HCT116 (cell line): ENCODE results near the gene TRPM1. TPM values are rescaled to one million over a fixed set of nuclear protein-coding genes. Genes with fewer than 3 reads are reported as not detected.

Experiments
- ATAC-seq: fragments of 200-7000 bp; cut with Tn5 transposase; 2 replicates; pipeline ENCODE4 v1.9.1; 2020; ENCODE audit warnings: mild to moderate bottlenecking, moderate library complexity
- BruUV-seq: library from RNA; stranded (reverse); fragments of 400-500 nt; replicated peaks from 2 replicates; lab custom pipeline; 2021; lab: Mats Ljungman, UMichigan
- CTCF ChIA-PET: fragments of 300-600 bp; sonication (Branson Sonifier 250); formaldehyde crosslinking; loops from one replicate; lab custom pipeline; 2021; ENCODE audit warnings: antibody characterized with exemption; lab: Charles Lee
- POLR2A ChIA-PET: fragments of 300-600, 350-600 bp; sonication (Branson Sonifier 250); formaldehyde crosslinking; loops from one replicate; lab custom pipeline; 2021; ENCODE audit warnings: antibody characterized with exemption; lab: Charles Lee
- RAD21 ChIA-PET, 2 experiments: fragments of 300-600 bp; sonication (Branson Sonifier 250); formaldehyde crosslinking; loops; one replicate each; lab custom pipeline; 2023; ENCODE audit warnings: low total read pairs in 2 of 2; ENCODE audit not compliant: uncharacterized antibody in 2 of 2, unreplicated experiment in 2 of 2, low non-redundant PET in 1 of 2; lab: Charles Lee
- DNase-seq: peaks from one replicate; pipeline ENCODE4 v3.0.0-alpha.2; 2010; ENCODE audit warnings: low read depth, low spot score
- H2AFZ ChIP-seq: fragments of 200-600 bp; shearing (Covaris generic), sonication (generic); 2 replicates; pipeline ENCODE4 v1.6.1; 2017; ENCODE audit warnings: low read depth, mixed run types, mixed read lengths, antibody characterized with exemption, low read length; ENCODE audit not compliant: poor library complexity, severe bottlenecking
- H3K27ac ChIP-seq: 2 replicates; pipeline ENCODE4 v1.5.1; 2012; ENCODE audit warnings: low read depth, low read length
- H3K27me3 ChIP-seq: fragments of 200-600 bp; sonication (generic); 2 replicates; pipeline ENCODE4 v1.6.1; 2016; ENCODE audit warnings: mixed run types, low read length, mixed read lengths; ENCODE audit not compliant: insufficient read depth
- H3K36me3 ChIP-seq, 2 experiments: fragments of 200-500 bp in 1 of 2; fragments of 200-600 bp in 1 of 2; sonication (Bioruptor generic) in 1 of 2; sonication (generic) in 1 of 2; 2 replicates each; pipeline versions ENCODE4 v1.5.1 to v1.6.1; 2014 to 2016; ENCODE audit warnings: low read length in 2 of 2, inconsistent platforms in 1 of 2, mixed read lengths in 1 of 2, mixed run types in 1 of 2; ENCODE audit not compliant: insufficient read depth in 2 of 2, control insufficient read depth in 1 of 2
- H3K4me1 ChIP-seq, 2 experiments: fragments of 200-600 bp in 1 of 2; sonication (generic) in 1 of 2; 2 replicates each; pipeline versions ENCODE4 v1.5.1 to v1.6.1; 2012 to 2017; ENCODE audit warnings: low read length in 2 of 2, inconsistent platforms in 1 of 2, mild to moderate bottlenecking in 1 of 2, mixed read lengths in 1 of 2, mixed run types in 1 of 2, moderate library complexity in 1 of 2; ENCODE audit not compliant: insufficient read depth in 2 of 2, control insufficient read depth in 1 of 2
- H3K4me2 ChIP-seq: fragments of 200-600 bp; sonication (generic); 2 replicates; pipeline ENCODE4 v1.6.1; 2017; ENCODE audit warnings: mixed run types, low read length, mixed read lengths
- H3K4me3 ChIP-seq, 2 experiments: fragments of 200-600 bp in 1 of 2; sonication (generic) in 1 of 2; replicated peaks in 1 of 2; 2 replicates each; pipeline ENCODE4 v1.5.1; 2011 to 2016; ENCODE audit warnings: low read length in 2 of 2, control low read depth in 1 of 2, low read depth in 1 of 2, mild to moderate bottlenecking in 1 of 2, mixed read lengths in 1 of 2, mixed run types in 1 of 2
- H3K79me2 ChIP-seq: fragments of 200-600 bp; sonication (generic); 2 replicates; pipeline ENCODE4 v1.6.1; 2017; ENCODE audit warnings: mild to moderate bottlenecking, mixed run types, low read length, moderate library complexity, mixed read lengths; ENCODE audit not compliant: insufficient read depth
- H3K9ac ChIP-seq: fragments of 200-600 bp; sonication (generic); 2 replicates; pipeline ENCODE4 v1.6.1; 2016; ENCODE audit warnings: low read length, mixed read lengths
- H3K9me2 ChIP-seq: fragments of 200-600 bp; sonication (generic), shearing (Covaris generic); 2 replicates; pipeline ENCODE4 v1.6.1; 2017; ENCODE audit warnings: mixed run types, mild to moderate bottlenecking, moderate library complexity; ENCODE audit not compliant: insufficient read depth
- H3K9me3 ChIP-seq, 2 experiments: fragments of 200-500 bp in 1 of 2; fragments of 200-600 bp in 1 of 2; sonication (Bioruptor generic) in 1 of 2; sonication (generic) in 1 of 2; 2 replicates each; pipeline ENCODE4 v1.6.1; 2014 to 2017; ENCODE audit warnings: low read length in 2 of 2, mixed read lengths in 2 of 2, inconsistent platforms in 1 of 2, low read depth in 1 of 2, mild to moderate bottlenecking in 1 of 2, mixed run types in 1 of 2, moderate library complexity in 1 of 2; ENCODE audit not compliant: control insufficient read depth in 1 of 2, insufficient read depth in 1 of 2
- H4K20me1 ChIP-seq: fragments of 200-600 bp; sonication (generic), shearing (Covaris generic); 2 replicates; pipeline ENCODE4 v1.6.1; 2017; ENCODE audit warnings: mixed run types, mild to moderate bottlenecking, moderate library complexity; ENCODE audit not compliant: insufficient read depth
- CBX3 ChIP-seq: IDR thresholded peaks from 2 replicates; pipeline ENCODE4 v1.6.1; 2012; ENCODE audit warnings: low read depth
- EGR1 ChIP-seq: IDR thresholded peaks from 2 replicates; pipeline ENCODE4 v1.6.1; 2012; ENCODE audit warnings: low read depth
- ELF1 ChIP-seq: IDR thresholded peaks from 2 replicates; pipeline ENCODE4 v1.6.1; 2012; ENCODE audit warnings: low read depth, borderline replicate concordance
- EZH2 ChIP-seq: fragments of 200-600 bp; sonication (generic); IDR thresholded peaks from 2 replicates; pipeline ENCODE4 v1.6.1; 2017; ENCODE audit warnings: antibody characterized with exemption, mixed run types
- EZH2phosphoT487 ChIP-seq: fragments of 200-600 bp; IDR thresholded peaks from 2 replicates; pipeline ENCODE4 v1.6.1; 2018; ENCODE audit warnings: antibody characterized with exemption, borderline replicate concordance
- FOSL1 ChIP-seq: IDR thresholded peaks from 2 replicates; pipeline ENCODE4 v1.6.1; 2012; ENCODE audit warnings: low read depth
- JUND ChIP-seq: IDR thresholded peaks from 2 replicates; pipeline ENCODE4 v1.6.1; 2012
- POLR2A ChIP-seq: IDR thresholded peaks from 2 replicates; pipeline ENCODE4 v1.7.0; 2011; ENCODE audit warnings: borderline replicate concordance; ENCODE audit not compliant: insufficient read depth, insufficient read length; ENCODE audit errors: extremely low read depth
- RAD21 ChIP-seq: IDR thresholded peaks from 2 replicates; pipeline ENCODE4 v1.6.1; 2012; ENCODE audit warnings: low read depth, mild to moderate bottlenecking
- SP1 ChIP-seq: IDR thresholded peaks from 2 replicates; pipeline ENCODE4 v1.6.1; 2012; ENCODE audit warnings: low read depth
- SRF ChIP-seq: IDR thresholded peaks from 2 replicates; pipeline ENCODE4 v1.6.1; 2012; ENCODE audit warnings: low read depth
- TCF7L2 ChIP-seq: IDR thresholded peaks from 2 replicates; pipeline ENCODE4 v1.7.0; 2011; ENCODE audit warnings: borderline replicate concordance, inconsistent platforms; ENCODE audit not compliant: insufficient read depth, insufficient read length; ENCODE audit errors: extremely low read depth
- ZNF274 ChIP-seq: fragments of 200-500 bp; sonication (Bioruptor generic); IDR thresholded peaks from 2 replicates; pipeline ENCODE4 v1.6.1; 2014; ENCODE audit warnings: mild to moderate bottlenecking, low read depth, low read length, inconsistent platforms
- intact Hi-C: fragments of 100-400 bp; cut with micrococcal nuclease; formaldehyde crosslinking; loops from 2 replicates; pipeline ENCODE4 v1.10.0; 2022
- total RNA-seq: library from RNA; stranded (reverse); gene quantifications from one replicate; pipeline ENCODE4 v1.2.1, GENCODE V29; 2021; ENCODE audit not compliant: unreplicated experiment
- TF ChIP-seq, protein P1 (sequence below): IDR thresholded peaks from 2 replicates; pipeline ENCODE4 v1.6.1; 2012
- TF ChIP-seq, protein P2 (sequence below): IDR thresholded peaks from 2 replicates; pipeline ENCODE4 v1.6.1; 2012; ENCODE audit warnings: low read depth

Gene TRPM1
- total RNA-seq, 1 experiment from 2014 or later: not detected

DNA sequence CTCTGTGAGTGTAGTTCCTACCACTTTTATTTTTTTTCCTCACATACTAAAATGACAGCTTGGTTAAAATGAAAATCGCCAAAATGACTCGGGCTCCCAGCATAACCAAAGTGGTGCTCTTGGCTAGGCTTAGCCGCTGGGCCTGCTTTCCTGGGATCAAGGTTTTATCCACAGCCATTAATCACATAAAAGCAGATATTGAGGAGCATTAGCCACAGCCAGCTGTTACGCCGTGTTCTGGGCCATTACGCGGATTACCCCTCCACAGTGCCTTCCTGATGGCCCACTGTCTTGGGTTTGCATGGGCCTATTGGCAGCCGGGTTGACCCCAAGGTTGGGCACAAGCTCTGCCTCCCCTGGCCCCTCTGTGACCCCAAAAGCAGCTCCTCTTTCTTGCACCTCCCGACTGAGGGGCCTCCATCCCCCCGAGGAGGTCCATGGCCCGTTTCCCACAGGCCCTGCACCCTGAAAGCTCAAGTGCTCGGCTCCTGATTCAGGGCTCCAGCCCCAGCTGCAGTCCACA, 30.4 kb upstream of the TRPM1 start:
- Histone ChIP-seq H3K4me1 (peaks cover 0 to 4% of the 10 kb centered on the region in 2 experiments; a peak in 3 of 4 replicates), H3K9me2 (no peaks in the 10 kb centered on the region), H3K36me3 (no peaks in the 10 kb centered on the region), H2AFZ (no peak overlapping the region), H3K9ac (no peak overlapping the region), H3K4me2 (no peak overlapping the region), H3K9me3 (no peaks in the 10 kb centered on the region), H4K20me1 (no peaks in the 10 kb centered on the region), H3K27me3 (no peaks in the 10 kb centered on the region), H3K27ac (no peak overlapping the region), H3K79me2 (no peaks in the 10 kb centered on the region), H3K4me3 (no peak overlapping the region)
- BruUV-seq: no TSS peak
- intact Hi-C loops: no loop called here
- ChIA-PET RAD21 (no interaction called here), POLR2A (no interaction called here), CTCF (no interaction called here)
- ATAC-seq: no peak
- TF ChIP-seq JUND (no peak), POLR2A (no peak), EGR1 (no peak), SRF (no peak), SP1 (no peak), EZH2phosphoT487 (no peak), CBX3 (no peak), RAD21 (no peak)
- TF ChIP-seq, protein P1, sequence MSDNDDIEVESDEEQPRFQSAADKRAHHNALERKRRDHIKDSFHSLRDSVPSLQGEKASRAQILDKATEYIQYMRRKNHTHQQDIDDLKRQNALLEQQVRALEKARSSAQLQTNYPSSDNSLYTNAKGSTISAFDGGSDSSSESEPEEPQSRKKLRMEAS: no peak
- DNase-seq: no peak

DNA sequence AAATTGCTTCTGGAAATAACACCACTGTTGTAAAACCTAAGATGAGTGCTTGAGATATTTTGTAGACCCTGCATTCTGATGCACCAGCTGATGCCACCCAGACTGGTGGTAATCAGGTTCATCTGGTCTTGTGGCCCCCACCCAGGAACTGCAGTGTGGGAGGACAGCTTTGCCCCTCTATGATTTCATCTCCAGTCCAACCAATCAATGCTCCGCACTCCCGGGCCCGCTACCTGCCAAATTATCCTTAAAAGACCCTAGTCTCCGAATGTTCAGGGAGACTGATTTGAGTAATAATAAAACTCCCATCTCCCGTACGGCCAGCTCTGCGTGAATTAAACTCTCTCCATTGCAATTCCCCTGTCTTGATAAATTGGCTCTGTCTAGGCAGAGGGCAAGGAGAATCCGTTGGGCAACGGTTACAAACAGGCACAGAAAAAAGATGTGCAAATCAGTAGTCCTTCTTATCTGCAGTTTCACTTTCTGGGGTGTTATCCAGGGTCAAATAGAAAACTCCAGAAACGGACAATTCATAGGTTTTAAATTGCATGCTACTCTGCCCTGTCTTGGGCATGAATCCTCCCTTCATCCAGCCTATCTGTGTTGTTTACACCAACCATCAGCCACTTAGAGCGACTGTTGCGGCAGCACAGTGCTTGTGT, 29.2 kb upstream of the TRPM1 start:
- no peaks in the 10 kb centered on the region for H3K9me3 ChIP-seq
- no peaks in the 10 kb centered on the region for H4K20me1 ChIP-seq
- no peak overlapping the region for H3K9ac ChIP-seq
- H3K4me2 ChIP-seq: no peak overlapping the region
- intact Hi-C loops: no loop called here
- ChIA-PET POLR2A (no interaction called here), CTCF (no interaction called here), RAD21 (no interaction called here)
- no peak for DNase-seq
- no peaks in the 10 kb centered on the region for H3K79me2 ChIP-seq
- no peak for ATAC-seq
- no peak overlapping the region for H3K4me3 ChIP-seq
- no peaks in the 10 kb centered on the region for H3K36me3 ChIP-seq
- BruUV-seq: no TSS peak
- no peak overlapping the region for H2AFZ ChIP-seq
- H3K9me2 ChIP-seq: no peaks in the 10 kb centered on the region
- no peaks in the 10 kb centered on the region for H3K27me3 ChIP-seq
- peaks cover 0 to 4% of the 10 kb centered on the region in 2 experiments; a peak in 3 of 4 replicates for H3K4me1 ChIP-seq
- H3K27ac ChIP-seq: no peak overlapping the region
- no peak for TF ChIP-seq RAD21
- TF ChIP-seq ZNF274: no peak
- TF ChIP-seq, protein P2, sequence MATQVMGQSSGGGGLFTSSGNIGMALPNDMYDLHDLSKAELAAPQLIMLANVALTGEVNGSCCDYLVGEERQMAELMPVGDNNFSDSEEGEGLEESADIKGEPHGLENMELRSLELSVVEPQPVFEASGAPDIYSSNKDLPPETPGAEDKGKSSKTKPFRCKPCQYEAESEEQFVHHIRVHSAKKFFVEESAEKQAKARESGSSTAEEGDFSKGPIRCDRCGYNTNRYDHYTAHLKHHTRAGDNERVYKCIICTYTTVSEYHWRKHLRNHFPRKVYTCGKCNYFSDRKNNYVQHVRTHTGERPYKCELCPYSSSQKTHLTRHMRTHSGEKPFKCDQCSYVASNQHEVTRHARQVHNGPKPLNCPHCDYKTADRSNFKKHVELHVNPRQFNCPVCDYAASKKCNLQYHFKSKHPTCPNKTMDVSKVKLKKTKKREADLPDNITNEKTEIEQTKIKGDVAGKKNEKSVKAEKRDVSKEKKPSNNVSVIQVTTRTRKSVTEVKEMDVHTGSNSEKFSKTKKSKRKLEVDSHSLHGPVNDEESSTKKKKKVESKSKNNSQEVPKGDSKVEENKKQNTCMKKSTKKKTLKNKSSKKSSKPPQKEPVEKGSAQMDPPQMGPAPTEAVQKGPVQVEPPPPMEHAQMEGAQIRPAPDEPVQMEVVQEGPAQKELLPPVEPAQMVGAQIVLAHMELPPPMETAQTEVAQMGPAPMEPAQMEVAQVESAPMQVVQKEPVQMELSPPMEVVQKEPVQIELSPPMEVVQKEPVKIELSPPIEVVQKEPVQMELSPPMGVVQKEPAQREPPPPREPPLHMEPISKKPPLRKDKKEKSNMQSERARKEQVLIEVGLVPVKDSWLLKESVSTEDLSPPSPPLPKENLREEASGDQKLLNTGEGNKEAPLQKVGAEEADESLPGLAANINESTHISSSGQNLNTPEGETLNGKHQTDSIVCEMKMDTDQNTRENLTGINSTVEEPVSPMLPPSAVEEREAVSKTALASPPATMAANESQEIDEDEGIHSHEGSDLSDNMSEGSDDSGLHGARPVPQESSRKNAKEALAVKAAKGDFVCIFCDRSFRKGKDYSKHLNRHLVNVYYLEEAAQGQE: no peak
- no peak for TF ChIP-seq TCF7L2
- no peak for TF ChIP-seq FOSL1
- no peak for TF ChIP-seq ELF1
- no peak for TF ChIP-seq EZH2
- no peak for TF ChIP-seq SRF
- no peak for TF ChIP-seq CBX3
